SK-N-SH treated with all-trans-retinoic acid at 6 μM for 48 hours (cell line): ENCODE data around the gene DIDO1.

Experiments
- CREB5 ChIP-seq: fragments of 250-450 bp; sonication (Bioruptor Pico); IDR thresholded peaks from 2 replicates; pipeline ENCODE4 v1.5.1; 2020; ENCODE audit warnings: low read depth, mild to moderate bottlenecking, moderate library complexity
- GLIS3 ChIP-seq: fragments of 250-450 bp; sonication (Bioruptor Pico); IDR thresholded peaks from 2 replicates; pipeline ENCODE4 v1.5.0; 2020; ENCODE audit warnings: mild to moderate bottlenecking, moderate library complexity
- PPARA ChIP-seq: fragments of 250-450 bp; sonication (Bioruptor Pico); IDR thresholded peaks from 2 replicates; pipeline ENCODE4 v1.5.0; 2020; ENCODE audit warnings: mild to moderate bottlenecking, borderline replicate concordance
- RARB ChIP-seq: fragments of 250-450 bp; sonication (Bioruptor Pico); IDR thresholded peaks from 2 replicates; pipeline ENCODE4 v1.8.0; 2021; ENCODE audit warnings: mild to moderate bottlenecking, moderate library complexity

DNA sequence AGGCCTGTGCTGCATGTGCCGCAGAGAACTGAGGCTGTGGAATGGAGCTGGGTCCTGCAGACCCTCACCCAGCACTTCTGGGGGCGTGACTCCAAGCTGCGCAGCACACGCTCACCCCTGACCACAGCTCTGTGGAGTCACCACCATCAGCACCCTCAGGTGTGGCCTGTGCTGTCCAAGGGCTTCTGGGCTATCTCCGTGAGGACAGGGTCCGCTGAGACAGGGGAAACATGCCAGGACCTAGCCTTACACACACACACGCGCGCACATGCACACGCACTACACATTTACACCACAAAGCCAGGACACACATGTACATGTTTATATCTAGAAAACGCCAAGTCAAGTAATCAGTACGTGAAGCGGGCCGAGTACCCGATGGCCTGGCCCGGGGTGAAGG lies 37.9 kb downstream of the DIDO1 start:
- TF ChIP-seq RARB (CRISPR knock-in tag): no peak
- no peak for TF ChIP-seq CREB5
- TF ChIP-seq PPARA (CRISPR knock-in tag): no peak
- no peak for TF ChIP-seq GLIS3 (CRISPR knock-in tag)
